ENCODE data around the gene PER3. TPM values are rescaled to one million over a fixed set of nuclear protein-coding genes. Genes with fewer than 3 reads are reported as not detected.

The PER3 gene
- total RNA-seq, 1 experiment from 2014 or later: 5.8 TPM

GRCh38 chr1:7781501-7781900 is 2.6 kb upstream of the PER3 start:
- TF ChIP-seq JUND (IDR thresholded peaks at IDR 0.05) (no peak), POLR2AphosphoS5 (IDR thresholded peaks at IDR 0.05; ENCODE audit: low read depth, low read length) (no peak), RAD21 (IDR thresholded peaks at IDR 0.05; ENCODE audit: low read depth) (no peak), EGR1 (IDR thresholded peaks at IDR 0.05; ENCODE audit: low read depth) (no peak), FOSL1 (IDR thresholded peaks at IDR 0.05; ENCODE audit: low read depth) (no peak), ZFX (IDR thresholded peaks at IDR 0.05) (no peak), POLR2A (IDR thresholded peaks at IDR 0.05; ENCODE audit: borderline replicate concordance, extremely low read depth, insufficient read depth, insufficient read length) (no peak), ELF1 (IDR thresholded peaks at IDR 0.05; ENCODE audit: borderline replicate concordance, low read depth) (no peak), ZBTB33 (IDR thresholded peaks at IDR 0.05; ENCODE audit: extremely low read depth, insufficient replicate concordance, low read length) (no peak), CEBPB (IDR thresholded peaks at IDR 0.05; ENCODE audit: low read depth) (no peak), YY1 (IDR thresholded peaks at IDR 0.05; ENCODE audit: extremely low read depth, insufficient replicate concordance, low read depth, low read length) (no peak), EZH2phosphoT487 (IDR thresholded peaks at IDR 0.05; ENCODE audit: borderline replicate concordance) (no peak), SIN3A (IDR thresholded peaks at IDR 0.05; ENCODE audit: low read depth) (no peak), SP1 (IDR thresholded peaks at IDR 0.05; ENCODE audit: low read depth) (no peak), CTCF (IDR thresholded peaks at IDR 0.05 in 2 of 3, conservative IDR thresholded peaks at IDR 0.05 in 1 of 3; ENCODE audit: borderline replicate concordance in 1 of 3, insufficient read depth in 1 of 3, low read depth in 2 of 3, low read length in 2 of 3) (no peak), REST (IDR thresholded peaks at IDR 0.05; ENCODE audit: low read depth) (no peak), MAX (IDR thresholded peaks at IDR 0.05) (no peak), ZNF274 (IDR thresholded peaks at IDR 0.05; ENCODE audit: low read depth, low read length) (no peak)
- BruUV-seq (replicated peaks): no TSS peak
- peaks cover 11% of the 10 kb centered on the region in 2 experiments; a peak in 3 of 4 replicates for H3K36me3 ChIP-seq (ENCODE audit: control insufficient read depth in 1 of 2, insufficient read depth in 2 of 2, low read length in 2 of 2)
- ChIA-PET CTCF (no interaction called here), RAD21 (ENCODE audit: low non-redundant PET in 1 of 2, low total read pairs in 2 of 2, uncharacterized antibody in 2 of 2, unreplicated experiment in 2 of 2) (no interaction called here), POLR2A (no interaction called here)
- H3K4me1 ChIP-seq (ENCODE audit: control insufficient read depth in 1 of 2, insufficient read depth in 2 of 2, low read length in 2 of 2): peaks cover 0 to 13% of the 10 kb centered on the region in 2 experiments; a peak in 3 of 4 replicates
- intact Hi-C loops (cut with micrococcal nuclease): loop anchor here (5.0 kb wide), 1 partner anchor 181 kb away; the partner anchor contains the start of gene PARK7
- no peak for DNase-seq (ENCODE audit: low read depth, low spot score)
- H3K4me2 ChIP-seq (ENCODE audit: low read length): no peak overlapping the region
- no peaks in the 10 kb centered on the region for H3K27me3 ChIP-seq (ENCODE audit: insufficient read depth, low read length)
- H2AFZ ChIP-seq (ENCODE audit: low read depth, low read length, poor library complexity, severe bottlenecking): no peak overlapping the region
- H3K4me3 ChIP-seq (replicated peaks in 1 of 2; ENCODE audit: low read depth in 1 of 2, low read length in 2 of 2): no peak overlapping the region
- H3K9me3 ChIP-seq (ENCODE audit: control insufficient read depth in 1 of 2, insufficient read depth in 1 of 2, low read depth in 1 of 2, low read length in 2 of 2): no peaks in the 10 kb centered on the region
- no peaks in the 10 kb centered on the region for H4K20me1 ChIP-seq (ENCODE audit: insufficient read depth)
- no peak for ATAC-seq
- no peaks in the 10 kb centered on the region for H3K9me2 ChIP-seq (ENCODE audit: insufficient read depth)
- peaks cover 2% of the 10 kb centered on the region; the same call in 1 of the 2 replicates for H3K79me2 ChIP-seq (ENCODE audit: insufficient read depth, low read length)
- H3K27ac ChIP-seq (ENCODE audit: low read depth, low read length): no peak overlapping the region
- no peak overlapping the region for H3K9ac ChIP-seq (ENCODE audit: low read length)

All from HCT116 (cell line).